Osteocyte (in vitro differentiated cells): ENCODE data around the gene PSPN. TPM values are rescaled to one million over a fixed set of nuclear protein-coding genes. Genes with fewer than 3 reads are reported as not detected.

ENCODE experiments used
- DNase-seq: peaks from one replicate; pipeline ENCODE4 v3.0.0; 2021; ENCODE audit warnings: mixed read lengths; ENCODE audit not compliant: unreplicated experiment; ENCODE audit errors: extremely low spot score
- H3K27ac Mint-ChIP-seq: one replicate; pipeline ENCODE4 v1.8.0; 2021; ENCODE audit warnings: mild to moderate bottlenecking, mixed read lengths; ENCODE audit not compliant: unreplicated experiment
- H3K27me3 Mint-ChIP-seq: one replicate; pipeline ENCODE4 v1.8.0; 2021; ENCODE audit warnings: mixed read lengths; ENCODE audit not compliant: unreplicated experiment
- H3K36me3 Mint-ChIP-seq: one replicate; pipeline ENCODE4 v1.8.0; 2021; ENCODE audit warnings: mixed read lengths; ENCODE audit not compliant: unreplicated experiment
- H3K4me1 Mint-ChIP-seq: one replicate; pipeline ENCODE4 v1.8.0; 2021; ENCODE audit warnings: mixed read lengths; ENCODE audit not compliant: unreplicated experiment
- H3K4me3 Mint-ChIP-seq: one replicate; pipeline ENCODE4 v1.8.0; 2021; ENCODE audit warnings: mild to moderate bottlenecking, moderate library complexity, mixed read lengths; ENCODE audit not compliant: unreplicated experiment
- H3K9me3 Mint-ChIP-seq: one replicate; pipeline ENCODE4 v1.8.0; 2021; ENCODE audit warnings: mixed read lengths; ENCODE audit not compliant: unreplicated experiment
- total RNA-seq: library from RNA; stranded (reverse); gene quantifications from 2 replicates; pipeline ENCODE4 v1.2.1, GENCODE V29; 2021
- TF ChIP-seq, protein P1 (sequence below): fragments of 200-600 bp; sonication (generic); IDR thresholded peaks from 2 replicates; pipeline ENCODE4 v1.5.0; 2021; ENCODE audit warnings: antibody characterized with exemption, mild to moderate bottlenecking, moderate library complexity

Gene PSPN
- total RNA-seq, 1 donor from 2014 or later: 3.5 TPM

DNA sequence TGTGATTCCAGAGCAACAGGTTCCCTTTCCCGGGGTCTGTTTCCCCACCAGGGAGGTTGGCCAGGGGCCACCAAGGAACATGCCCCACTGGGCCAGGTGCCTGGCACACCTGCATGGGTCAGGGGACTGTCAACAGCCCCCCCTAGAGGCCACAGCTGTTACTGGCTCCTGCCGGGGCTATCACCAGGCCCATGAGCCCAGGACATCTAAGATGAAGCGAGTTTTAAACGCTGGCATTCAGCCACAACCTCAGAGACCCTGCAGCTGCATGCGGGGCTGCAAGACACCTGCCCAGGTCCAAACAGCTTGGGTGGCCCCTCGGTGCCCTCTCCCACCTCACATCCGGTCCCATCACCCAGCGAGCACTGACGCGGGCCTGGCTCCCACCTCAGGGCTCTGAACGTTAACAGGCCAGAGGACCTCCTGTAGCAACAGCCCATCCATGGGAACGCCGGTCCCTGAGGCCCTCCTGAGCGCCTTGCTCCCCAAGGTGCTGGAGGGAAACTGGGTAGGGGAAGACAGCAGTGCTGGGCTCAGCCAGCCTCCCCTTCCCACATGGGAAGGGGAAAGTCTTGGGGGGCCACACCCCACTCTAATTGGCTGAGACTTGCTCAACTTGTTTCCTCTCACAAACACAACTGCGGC lies 36.8 kb upstream of the PSPN start:
- Mint-ChIP-seq H3K36me3 (peaks cover 16% of the 10 kb centered on the region), H3K27me3 (no peaks in the 10 kb centered on the region), H3K27ac (no peak overlapping the region), H3K4me1 (no peaks in the 10 kb centered on the region), H3K4me3 (no peak overlapping the region), H3K9me3 (no peaks in the 10 kb centered on the region)
- TF ChIP-seq, protein P1, sequence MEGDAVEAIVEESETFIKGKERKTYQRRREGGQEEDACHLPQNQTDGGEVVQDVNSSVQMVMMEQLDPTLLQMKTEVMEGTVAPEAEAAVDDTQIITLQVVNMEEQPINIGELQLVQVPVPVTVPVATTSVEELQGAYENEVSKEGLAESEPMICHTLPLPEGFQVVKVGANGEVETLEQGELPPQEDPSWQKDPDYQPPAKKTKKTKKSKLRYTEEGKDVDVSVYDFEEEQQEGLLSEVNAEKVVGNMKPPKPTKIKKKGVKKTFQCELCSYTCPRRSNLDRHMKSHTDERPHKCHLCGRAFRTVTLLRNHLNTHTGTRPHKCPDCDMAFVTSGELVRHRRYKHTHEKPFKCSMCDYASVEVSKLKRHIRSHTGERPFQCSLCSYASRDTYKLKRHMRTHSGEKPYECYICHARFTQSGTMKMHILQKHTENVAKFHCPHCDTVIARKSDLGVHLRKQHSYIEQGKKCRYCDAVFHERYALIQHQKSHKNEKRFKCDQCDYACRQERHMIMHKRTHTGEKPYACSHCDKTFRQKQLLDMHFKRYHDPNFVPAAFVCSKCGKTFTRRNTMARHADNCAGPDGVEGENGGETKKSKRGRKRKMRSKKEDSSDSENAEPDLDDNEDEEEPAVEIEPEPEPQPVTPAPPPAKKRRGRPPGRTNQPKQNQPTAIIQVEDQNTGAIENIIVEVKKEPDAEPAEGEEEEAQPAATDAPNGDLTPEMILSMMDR: peak; percentile 54
- DNase-seq: no peak

DNA sequence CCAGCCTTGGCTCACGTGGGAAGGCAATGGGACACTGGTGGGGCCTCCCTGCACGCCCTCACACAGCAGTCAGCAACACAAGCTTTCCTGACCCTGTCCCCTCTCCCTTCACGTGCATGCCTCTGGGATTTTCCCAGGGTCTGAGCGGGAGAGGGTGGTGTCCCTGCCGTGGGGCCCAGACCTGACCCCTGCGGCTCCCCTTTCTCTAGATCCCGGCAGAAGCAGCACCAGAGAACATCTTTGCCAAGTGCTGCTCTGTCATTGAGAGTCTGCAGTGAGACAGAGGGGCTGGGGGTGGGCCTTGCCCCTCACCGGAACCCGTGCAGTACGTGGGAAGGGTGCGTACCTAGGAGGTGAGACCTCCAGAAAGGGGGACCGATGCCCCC lies 36.3 kb upstream of the PSPN start:
- Mint-ChIP-seq H3K4me1 (no peaks in the 10 kb centered on the region), H3K36me3 (peaks cover 16% of the 10 kb centered on the region), H3K4me3 (no peak overlapping the region), H3K27ac (no peak overlapping the region), H3K9me3 (no peaks in the 10 kb centered on the region), H3K27me3 (no peaks in the 10 kb centered on the region)
- TF ChIP-seq, protein P1: no peak
- no peak for DNase-seq

DNA sequence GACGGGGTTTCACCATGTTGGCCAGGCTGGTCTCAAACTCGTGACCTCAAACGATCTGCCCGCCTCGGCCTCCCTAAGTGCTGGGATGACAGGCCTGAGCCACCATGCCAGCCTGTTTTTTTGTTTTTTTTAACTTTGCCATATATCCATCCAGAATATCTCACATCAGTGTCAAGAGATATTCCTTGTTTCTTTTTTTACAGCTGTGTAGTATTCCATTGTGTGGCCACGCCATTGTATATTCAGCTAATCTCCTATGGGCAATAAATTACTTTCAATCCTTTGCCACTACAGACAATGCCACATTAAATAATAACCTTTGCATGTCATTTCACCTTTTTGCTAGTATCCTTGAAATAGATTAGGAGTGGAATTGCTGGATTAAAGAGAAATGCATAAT lies 33.6 kb upstream of the PSPN start:
- Mint-ChIP-seq H3K4me3 (no peak overlapping the region), H3K27me3 (no peaks in the 10 kb centered on the region), H3K4me1 (no peaks in the 10 kb centered on the region), H3K27ac (no peak overlapping the region), H3K36me3 (peaks cover 7% of the 10 kb centered on the region), H3K9me3 (no peaks in the 10 kb centered on the region)
- DNase-seq: no peak
- TF ChIP-seq, protein P1: no peak

DNA sequence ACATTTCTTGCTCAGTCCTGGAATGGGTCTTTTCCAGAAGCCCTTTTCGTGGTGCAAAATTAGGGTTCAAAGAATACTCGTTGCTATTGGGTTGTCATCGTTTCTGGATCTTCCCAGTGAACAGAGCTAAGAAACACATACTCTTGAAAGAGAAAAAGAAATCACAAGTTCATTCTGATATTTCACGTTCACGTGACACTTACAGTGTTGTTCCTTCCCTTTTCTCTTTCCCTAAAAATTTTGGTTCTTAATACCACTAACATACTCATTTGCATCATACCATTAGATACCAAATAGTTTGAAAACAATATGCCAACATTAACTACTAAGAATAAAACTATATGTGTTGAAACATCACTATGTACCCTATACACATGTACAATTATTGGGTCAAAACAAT lies 30.7 kb upstream of the PSPN start:
- Mint-ChIP-seq H3K9me3 (no peaks in the 10 kb centered on the region), H3K4me1 (no peaks in the 10 kb centered on the region), H3K27me3 (no peaks in the 10 kb centered on the region), H3K4me3 (no peak overlapping the region), H3K27ac (no peak overlapping the region), H3K36me3 (no peaks in the 10 kb centered on the region)
- DNase-seq: no peak
- TF ChIP-seq, protein P1: no peak

DNA sequence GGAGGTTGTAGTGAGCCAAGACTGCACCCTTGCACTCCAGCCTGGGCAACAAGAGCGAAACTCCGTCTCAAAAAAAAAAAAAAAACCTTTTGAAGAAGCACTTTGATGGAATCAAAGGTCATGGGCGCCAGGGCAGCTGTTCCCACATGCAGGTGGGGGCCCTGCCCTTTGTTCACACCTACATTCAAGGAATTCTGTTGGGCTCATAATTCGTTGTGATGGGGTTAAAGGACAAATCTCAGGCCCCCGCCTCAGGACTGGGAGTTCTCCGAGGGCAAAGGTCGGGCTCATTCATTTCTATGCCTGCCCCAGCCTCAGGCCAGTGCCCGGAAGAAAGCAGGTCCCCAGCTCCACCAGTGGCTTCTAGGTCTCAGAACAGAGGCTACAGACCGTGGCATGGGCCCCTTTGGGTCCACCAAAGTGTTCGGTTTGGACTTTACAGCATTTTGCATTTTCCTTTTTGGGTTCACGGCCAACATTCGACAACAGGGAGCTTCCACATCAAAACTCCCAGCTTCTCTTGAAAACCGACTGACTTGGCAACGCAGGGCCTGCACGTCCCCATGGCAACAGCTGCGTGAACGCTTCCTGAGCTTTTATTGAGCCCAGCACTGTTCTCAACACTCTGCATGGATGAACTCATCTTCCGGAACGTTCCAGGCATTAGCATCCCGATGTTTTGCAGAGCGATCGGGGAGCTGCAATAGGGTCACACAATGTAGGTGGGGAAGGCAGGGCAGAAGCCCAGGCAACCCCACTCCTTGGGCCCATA lies 27.3 kb upstream of the PSPN start:
- no peak overlapping the region for H3K27ac Mint-ChIP-seq
- TF ChIP-seq, protein P1: no peak
- no peaks in the 10 kb centered on the region for H3K27me3 Mint-ChIP-seq
- no peaks in the 10 kb centered on the region for H3K9me3 Mint-ChIP-seq
- DNase-seq: no peak
- no peak overlapping the region for H3K4me3 Mint-ChIP-seq
- no peaks in the 10 kb centered on the region for H3K4me1 Mint-ChIP-seq
- H3K36me3 Mint-ChIP-seq: no peaks in the 10 kb centered on the region
